ENCODE results near the gene TSPOAP1.

TSPOAP1 gene

DNA sequence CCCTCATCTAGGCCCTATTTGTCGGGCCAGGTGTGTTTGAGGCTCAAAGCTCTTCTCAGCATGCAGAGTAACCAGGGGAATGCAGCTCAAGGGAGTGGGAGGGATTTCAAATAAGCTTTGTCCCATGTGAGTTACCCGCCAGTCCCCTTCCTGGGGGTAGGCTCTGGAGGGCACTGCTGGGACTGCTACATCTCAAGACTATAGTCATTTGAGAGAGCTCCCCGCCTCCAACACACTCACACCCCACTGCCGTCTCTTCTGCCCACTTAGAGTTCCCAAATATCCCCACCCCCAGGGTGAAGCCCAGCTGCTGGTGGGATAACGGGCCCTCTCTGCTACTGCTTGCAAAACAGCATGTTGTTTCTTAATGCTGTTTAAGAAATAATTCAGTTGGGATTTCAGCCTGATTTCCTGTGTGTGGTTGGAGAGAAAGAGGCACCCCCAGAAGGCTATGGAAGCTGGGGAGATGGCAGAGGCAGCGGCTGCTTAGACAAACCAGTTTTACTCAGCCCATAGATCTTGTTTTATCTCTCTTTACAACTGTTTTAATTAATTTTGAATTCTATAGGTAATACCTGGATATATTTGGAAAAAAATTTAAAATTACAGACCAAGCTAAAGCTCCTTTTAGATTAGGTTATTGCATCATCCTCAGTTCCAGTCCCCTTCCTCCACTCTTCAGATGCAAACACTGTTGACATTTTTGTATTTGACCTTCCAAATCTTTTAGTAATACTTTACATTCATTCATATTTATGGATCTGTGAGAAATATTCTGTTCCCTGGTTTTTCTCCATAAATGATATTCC is 43.8 kb downstream of the TSPOAP1 start:
- Histone ChIP-seq H3K36me3 (ENCODE audit: control insufficient read depth in 2 of 2, insufficient read depth in 2 of 2, low read length in 2 of 2) (no peaks in the 10 kb centered on the region), H3K9ac (ENCODE audit: low read depth in 1 of 2, low read length in 2 of 2) (no peak overlapping the region), H3K27me3 (ENCODE audit: control insufficient read depth in 2 of 2, insufficient read depth in 2 of 2, low read length in 2 of 2) (no peaks in the 10 kb centered on the region)

DNA sequence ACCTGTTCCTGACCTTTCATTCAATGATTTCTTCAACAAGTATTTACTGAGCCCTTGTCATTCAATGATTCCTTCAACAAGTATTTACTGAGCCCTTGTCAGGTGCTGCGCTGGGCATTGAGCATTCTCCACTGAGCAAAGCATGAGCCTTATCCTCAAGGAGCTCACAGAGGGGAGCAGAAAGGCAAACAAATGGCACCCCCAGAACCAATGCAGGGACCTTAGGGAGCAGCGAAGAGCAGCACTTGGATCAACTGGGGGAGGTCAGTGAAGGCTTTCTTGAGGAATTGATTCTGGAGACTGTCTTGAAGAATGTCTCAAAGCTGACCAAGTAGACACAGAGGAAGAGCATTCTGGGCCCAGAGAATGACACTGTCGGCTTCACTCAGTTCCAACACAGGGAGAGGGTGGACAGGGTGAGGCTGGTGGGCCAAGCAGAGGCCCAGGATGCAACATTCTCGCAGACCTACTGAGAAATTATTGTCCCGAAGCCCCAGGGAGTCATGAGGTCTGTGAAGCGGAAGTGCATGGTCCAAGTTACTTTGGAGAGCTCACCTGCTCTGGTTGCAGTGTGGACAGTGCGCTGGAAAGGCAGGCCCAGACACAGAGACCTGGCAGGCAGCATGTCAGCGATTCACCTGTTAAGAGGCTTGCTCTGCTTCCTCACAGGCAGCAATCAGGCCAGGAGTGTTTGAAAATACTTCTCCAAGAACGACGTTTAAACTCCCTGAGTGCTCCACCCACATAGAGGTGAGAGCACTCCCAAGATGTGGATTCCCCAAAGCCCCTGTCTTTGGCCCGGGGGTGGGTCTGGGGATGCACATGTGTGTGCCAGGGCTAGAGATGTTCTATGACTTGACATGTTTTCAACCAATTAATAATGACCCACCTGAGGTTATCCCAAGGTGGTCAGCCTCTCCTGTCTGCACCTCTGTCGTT is 44.7 kb downstream of the TSPOAP1 start:
- H3K4me1 ChIP-seq (ENCODE audit: control insufficient read depth in 2 of 2, insufficient read depth in 2 of 2, low read length in 2 of 2), result no peaks in the 10 kb centered on the region

More for the DNA sequence above, 43.8 kb downstream of the TSPOAP1 start:
- no peak overlapping the region for H3K4me3 ChIP-seq (ENCODE audit: low read length in 2 of 2)
- no peak overlapping the region for H3K27ac ChIP-seq (ENCODE audit: low read depth in 2 of 2, low read length in 2 of 2)
- H3K4me1 ChIP-seq (ENCODE audit: control insufficient read depth in 2 of 2, insufficient read depth in 2 of 2, low read length in 2 of 2), result no peaks in the 10 kb centered on the region
- H3K9me3 ChIP-seq (ENCODE audit: control insufficient read depth in 2 of 2, low read length in 2 of 2), result no peaks in the 10 kb centered on the region

DNA sequence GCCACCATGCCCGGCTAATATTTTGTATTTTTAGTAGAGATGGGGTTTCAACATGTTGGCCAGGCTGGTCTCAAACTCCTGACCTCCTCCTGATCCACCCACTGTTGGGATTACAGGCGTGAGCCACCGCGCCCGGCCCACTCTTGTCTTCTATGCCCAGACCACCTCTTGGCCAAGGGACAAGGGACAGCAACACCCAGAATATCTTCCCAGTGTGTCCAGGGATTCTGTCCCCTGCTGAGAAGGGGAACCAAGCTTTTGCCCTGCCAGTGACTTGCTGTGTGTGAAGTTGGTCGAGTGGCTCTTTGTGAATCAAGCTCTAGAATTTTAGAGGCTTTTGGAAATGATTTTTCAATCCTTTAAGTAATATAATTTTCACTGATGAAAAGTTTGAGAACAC is 46.2 kb downstream of the TSPOAP1 start:
- H3K36me3 ChIP-seq (ENCODE audit: control insufficient read depth in 2 of 2, insufficient read depth in 2 of 2, low read length in 2 of 2), result no peaks in the 10 kb centered on the region
- H3K9me3 ChIP-seq (ENCODE audit: control insufficient read depth in 2 of 2, low read length in 2 of 2), result no peaks in the 10 kb centered on the region
- H3K27me3 ChIP-seq (ENCODE audit: control insufficient read depth in 2 of 2, insufficient read depth in 2 of 2, low read length in 2 of 2), result peaks cover 0 to 14% of the 10 kb centered on the region in 2 donors
- H3K27ac ChIP-seq (ENCODE audit: low read depth in 2 of 2, low read length in 2 of 2), result no peak overlapping the region
- H3K9ac ChIP-seq (ENCODE audit: low read depth in 1 of 2, low read length in 2 of 2), result no peak overlapping the region
- H3K4me3 ChIP-seq (ENCODE audit: low read length in 2 of 2), result no peak overlapping the region
- no peaks in the 10 kb centered on the region for H3K4me1 ChIP-seq (ENCODE audit: control insufficient read depth in 2 of 2, insufficient read depth in 2 of 2, low read length in 2 of 2)

More for the DNA sequence above, 44.7 kb downstream of the TSPOAP1 start:
- no peak overlapping the region for H3K27ac ChIP-seq (ENCODE audit: low read depth in 2 of 2, low read length in 2 of 2)
- H3K4me3 ChIP-seq (ENCODE audit: low read length in 2 of 2), result no peak overlapping the region
- H3K27me3 ChIP-seq (ENCODE audit: control insufficient read depth in 2 of 2, insufficient read depth in 2 of 2, low read length in 2 of 2), result peaks cover 0 to 8% of the 10 kb centered on the region in 2 donors
- H3K9me3 ChIP-seq (ENCODE audit: control insufficient read depth in 2 of 2, low read length in 2 of 2), result no peaks in the 10 kb centered on the region
- no peaks in the 10 kb centered on the region for H3K36me3 ChIP-seq (ENCODE audit: control insufficient read depth in 2 of 2, insufficient read depth in 2 of 2, low read length in 2 of 2)
- H3K9ac ChIP-seq (ENCODE audit: low read depth in 1 of 2, low read length in 2 of 2), result no peak overlapping the region

DNA sequence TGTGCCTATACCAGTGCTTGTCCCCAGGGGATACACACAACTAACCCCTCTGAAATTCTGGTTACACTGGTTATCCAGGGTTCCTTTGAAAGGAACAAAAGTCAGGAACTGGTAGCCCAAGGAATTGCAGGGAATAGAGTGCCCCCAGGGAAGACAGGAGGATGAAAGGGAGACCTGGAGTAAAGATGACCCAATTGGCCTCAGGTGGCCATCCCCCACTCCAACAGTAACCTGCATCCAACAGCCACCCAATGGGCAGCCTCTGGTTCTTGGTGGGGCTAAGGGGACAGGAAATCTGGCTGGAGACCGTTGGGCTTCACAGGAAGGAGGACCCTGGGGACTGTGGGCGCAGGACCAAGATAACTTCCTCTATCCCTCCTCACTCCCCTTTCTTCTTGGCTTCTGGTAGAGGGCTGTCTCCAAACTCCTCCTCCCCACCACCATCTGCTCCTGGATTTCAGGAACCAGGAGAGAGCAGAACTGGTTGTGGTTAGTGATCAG is 47.0 kb downstream of the TSPOAP1 start:
- Histone ChIP-seq H3K27me3 (ENCODE audit: control insufficient read depth in 2 of 2, insufficient read depth in 2 of 2, low read length in 2 of 2) (peaks cover 0 to 14% of the 10 kb centered on the region in 2 donors), H3K9me3 (ENCODE audit: control insufficient read depth in 2 of 2, low read length in 2 of 2) (no peaks in the 10 kb centered on the region), H3K27ac (ENCODE audit: low read depth in 2 of 2, low read length in 2 of 2) (no peak overlapping the region), H3K36me3 (ENCODE audit: control insufficient read depth in 2 of 2, insufficient read depth in 2 of 2, low read length in 2 of 2) (no peaks in the 10 kb centered on the region), H3K4me3 (ENCODE audit: low read length in 2 of 2) (no peak overlapping the region), H3K4me1 (ENCODE audit: control insufficient read depth in 2 of 2, insufficient read depth in 2 of 2, low read length in 2 of 2) (no peaks in the 10 kb centered on the region), H3K9ac (ENCODE audit: low read depth in 1 of 2, low read length in 2 of 2) (no peak overlapping the region)

DNA sequence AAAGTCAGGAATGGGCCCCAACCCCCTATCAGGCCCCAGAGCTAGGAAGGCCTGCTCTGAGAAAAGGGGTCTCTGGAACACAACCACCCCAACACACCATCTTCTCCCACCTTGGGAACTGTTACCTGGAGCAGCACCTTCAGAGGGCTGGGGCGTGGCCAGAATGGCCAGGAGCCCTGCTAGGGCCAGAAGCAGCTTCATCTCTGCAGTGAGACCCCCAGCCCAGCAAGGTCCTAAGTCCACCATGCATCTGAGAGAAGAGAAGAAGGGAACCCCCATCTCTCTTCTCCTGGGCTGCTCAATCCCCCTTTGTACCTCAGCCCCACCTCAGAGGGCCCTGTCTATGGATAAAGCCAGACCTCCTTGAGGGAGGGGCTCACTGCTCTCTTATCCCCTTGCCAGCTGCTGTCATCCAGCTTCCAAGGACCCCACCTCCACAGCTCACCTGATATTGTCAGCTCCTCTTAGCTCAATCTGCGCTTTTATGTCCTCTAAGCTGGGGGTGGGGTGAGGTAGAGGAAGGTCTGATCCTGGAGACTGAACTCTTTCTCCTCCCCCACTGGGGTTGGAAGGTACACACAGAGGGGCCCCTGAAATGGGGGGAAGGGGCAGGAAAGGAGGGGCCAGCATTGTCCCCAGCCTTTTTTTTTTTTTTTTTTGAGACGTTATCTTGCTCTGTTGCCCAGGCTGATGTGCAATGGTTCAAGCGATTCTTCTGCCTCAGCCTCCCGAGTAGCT is 47.9 kb downstream of the TSPOAP1 start, which contains the start of gene MPO:
Gene MPO (minus strand): TSS at position 456 of the 738 bp plus-strand sequence. CDS start 177 bp downstream, at position 279.
- Histone ChIP-seq H3K36me3 (ENCODE audit: control insufficient read depth in 2 of 2, insufficient read depth in 2 of 2, low read length in 2 of 2) (no peaks in the 10 kb centered on the region), H3K9me3 (ENCODE audit: control insufficient read depth in 2 of 2, low read length in 2 of 2) (no peaks in the 10 kb centered on the region), H3K4me1 (ENCODE audit: control insufficient read depth in 2 of 2, insufficient read depth in 2 of 2, low read length in 2 of 2) (no peaks in the 10 kb centered on the region), H3K9ac (ENCODE audit: low read depth in 1 of 2, low read length in 2 of 2) (no peak within 1 kb of the TSS), H3K27ac (ENCODE audit: low read depth in 2 of 2, low read length in 2 of 2) (no peak within 1 kb of the TSS), H3K4me3 (ENCODE audit: low read length in 2 of 2) (no peak within 1 kb of the TSS), H3K27me3 (ENCODE audit: control insufficient read depth in 2 of 2, insufficient read depth in 2 of 2, low read length in 2 of 2) (peaks cover 0 to 14% of the 10 kb centered on the region in 2 donors)

DNA sequence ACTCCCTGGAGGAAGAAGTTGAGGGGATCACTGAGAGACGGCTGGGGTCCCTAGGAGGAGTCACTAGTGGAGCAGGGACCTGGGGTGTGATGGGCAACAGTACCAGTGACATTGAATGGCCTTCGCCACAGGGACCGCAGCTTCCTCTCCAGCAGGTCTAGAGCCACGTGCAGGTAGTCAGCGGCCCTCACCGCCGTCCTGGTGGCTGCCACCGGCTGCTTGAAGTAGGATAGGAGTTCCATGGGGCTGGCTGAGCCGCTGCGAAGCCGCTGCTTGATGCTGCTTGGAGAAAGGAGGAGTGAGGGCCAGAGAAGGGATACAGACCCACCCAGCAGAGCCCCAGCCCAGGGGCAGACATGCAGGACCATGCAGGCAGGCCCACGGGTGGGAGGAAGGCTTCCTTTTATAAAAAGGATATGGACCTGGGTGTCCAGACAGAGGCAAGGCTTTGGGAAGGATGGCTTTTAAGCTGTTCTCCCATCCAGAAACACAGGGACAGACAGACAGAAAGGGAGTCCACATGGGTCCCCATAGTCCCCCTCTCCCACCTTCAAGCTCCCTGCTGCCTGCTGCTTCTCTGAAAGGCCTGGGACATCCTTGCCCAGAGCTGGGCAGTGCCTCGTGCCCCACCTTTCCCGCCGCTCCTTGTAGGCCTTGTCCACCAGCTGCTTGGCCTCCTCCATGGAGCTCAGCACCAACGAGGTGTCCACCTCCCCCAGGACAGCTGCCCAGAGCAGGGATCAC is 48.7 kb downstream of the TSPOAP1 start:
- no peak overlapping the region for H3K4me3 ChIP-seq (ENCODE audit: low read length in 2 of 2)
- no peaks in the 10 kb centered on the region for H3K9me3 ChIP-seq (ENCODE audit: control insufficient read depth in 2 of 2, low read length in 2 of 2)
- H3K27ac ChIP-seq (ENCODE audit: low read depth in 2 of 2, low read length in 2 of 2), result no peak overlapping the region
- no peak overlapping the region for H3K9ac ChIP-seq (ENCODE audit: low read depth in 1 of 2, low read length in 2 of 2)
- no peaks in the 10 kb centered on the region for H3K36me3 ChIP-seq (ENCODE audit: control insufficient read depth in 2 of 2, insufficient read depth in 2 of 2, low read length in 2 of 2)
- H3K27me3 ChIP-seq (ENCODE audit: control insufficient read depth in 2 of 2, insufficient read depth in 2 of 2, low read length in 2 of 2), result peaks cover 0 to 14% of the 10 kb centered on the region in 2 donors
- no peaks in the 10 kb centered on the region for H3K4me1 ChIP-seq (ENCODE audit: control insufficient read depth in 2 of 2, insufficient read depth in 2 of 2, low read length in 2 of 2)

DNA sequence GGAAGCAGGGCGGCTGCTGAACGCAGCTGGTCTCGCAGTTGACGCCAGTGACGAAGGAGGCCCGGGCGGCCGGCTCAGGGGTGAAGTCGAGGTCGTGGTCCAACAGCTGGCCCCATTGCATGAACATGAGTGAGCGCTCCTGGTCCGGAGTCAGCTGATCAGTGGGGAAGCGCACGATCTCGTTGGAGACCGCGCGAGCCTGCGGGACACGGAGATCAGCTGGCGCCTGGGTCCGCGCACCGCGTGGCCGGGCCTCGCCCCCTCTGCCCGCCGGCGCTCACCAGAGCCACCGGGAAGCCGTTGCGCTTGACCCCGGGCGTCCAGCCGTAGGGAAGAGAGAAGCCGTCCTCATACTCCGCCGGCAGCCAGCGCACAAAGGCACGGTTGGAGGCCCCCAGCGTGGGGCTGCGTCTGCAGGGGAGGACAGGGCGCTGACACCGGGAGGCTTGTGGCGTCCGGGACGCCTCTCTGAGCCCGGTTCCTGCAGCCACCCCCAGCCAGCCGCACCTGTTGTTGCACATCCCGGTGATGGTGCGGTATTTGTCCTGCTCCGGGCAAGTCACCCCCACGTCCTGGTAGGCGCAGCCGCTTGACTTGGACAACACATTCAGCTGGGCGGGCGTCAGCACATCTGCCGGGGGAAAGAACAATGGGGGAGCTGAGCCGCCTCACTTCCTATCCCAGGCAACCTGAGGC is 49.4 kb downstream of the TSPOAP1 start:
- Histone ChIP-seq H3K27ac (ENCODE audit: low read depth in 2 of 2, low read length in 2 of 2) (no peak overlapping the region), H3K27me3 (ENCODE audit: control insufficient read depth in 2 of 2, insufficient read depth in 2 of 2, low read length in 2 of 2) (peaks cover 0 to 14% of the 10 kb centered on the region in 2 donors), H3K9ac (ENCODE audit: low read depth in 1 of 2, low read length in 2 of 2) (no peak overlapping the region), H3K4me3 (ENCODE audit: low read length in 2 of 2) (peak overlapping the region in 1 of 2 donors; percentile 10), H3K9me3 (ENCODE audit: control insufficient read depth in 2 of 2, low read length in 2 of 2) (no peaks in the 10 kb centered on the region), H3K4me1 (ENCODE audit: control insufficient read depth in 2 of 2, insufficient read depth in 2 of 2, low read length in 2 of 2) (no peaks in the 10 kb centered on the region), H3K36me3 (ENCODE audit: control insufficient read depth in 2 of 2, insufficient read depth in 2 of 2, low read length in 2 of 2) (no peaks in the 10 kb centered on the region)

DNA sequence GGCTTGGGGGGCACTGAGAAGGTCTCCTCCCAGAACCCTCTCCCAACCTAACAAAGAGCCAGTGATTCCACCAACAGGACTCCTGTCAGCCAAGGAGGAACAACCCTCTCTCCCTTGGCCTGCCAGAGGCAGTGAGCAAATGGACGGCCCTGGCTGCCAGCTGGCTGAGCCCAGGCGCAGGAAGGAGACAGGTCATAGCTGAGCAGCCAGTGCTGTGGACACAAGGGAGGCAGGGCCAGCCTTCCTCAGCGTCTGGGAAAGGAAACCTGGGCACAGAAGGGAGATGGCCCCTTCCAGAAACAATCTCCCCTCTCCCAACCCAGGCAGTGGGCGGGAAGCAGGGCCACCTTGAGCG is 50.0 kb downstream of the TSPOAP1 start:
- H3K9ac ChIP-seq (ENCODE audit: low read depth in 1 of 2, low read length in 2 of 2), result no peak overlapping the region
- H3K27me3 ChIP-seq (ENCODE audit: control insufficient read depth in 2 of 2, insufficient read depth in 2 of 2, low read length in 2 of 2), result peaks cover 0 to 14% of the 10 kb centered on the region in 2 donors
- H3K4me3 ChIP-seq (ENCODE audit: low read length in 2 of 2), result peak overlapping the region in 1 of 2 donors; percentile 10
- no peaks in the 10 kb centered on the region for H3K4me1 ChIP-seq (ENCODE audit: control insufficient read depth in 2 of 2, insufficient read depth in 2 of 2, low read length in 2 of 2)
- no peaks in the 10 kb centered on the region for H3K9me3 ChIP-seq (ENCODE audit: control insufficient read depth in 2 of 2, low read length in 2 of 2)
- H3K27ac ChIP-seq (ENCODE audit: low read depth in 2 of 2, low read length in 2 of 2), result no peak overlapping the region
- H3K36me3 ChIP-seq (ENCODE audit: control insufficient read depth in 2 of 2, insufficient read depth in 2 of 2, low read length in 2 of 2), result no peaks in the 10 kb centered on the region

Measured in mucosa of rectum (tissue), 2 donors.